ENCODE data around the gene CTCF.

CTCF gene

GRCh38 chr16:67605641-67606040, 43.3 kb downstream of the CTCF start:
- DNase-seq = no peak

- no peak for DNase-seq
Observed at GRCh38 chr16:67606632-67607031, 44.3 kb downstream of the CTCF start.

GRCh38 chr16:67608364-67608763, 46.0 kb downstream of the CTCF start:
- DNase-seq = no peak

GRCh38 chr16:67613808-67614207, 51.5 kb downstream of the CTCF start:
- peak in 1 of 2 donors; percentile 3 for DNase-seq

- no peak for DNase-seq
Observed at GRCh38 chr16:67628216-67628615, 65.9 kb downstream of the CTCF start.

GRCh38 chr16:67632415-67633172, 70.3 kb downstream of the CTCF start:
- DNase-seq = no peak

GRCh38 chr16:67636713-67637112, 74.4 kb downstream of the CTCF start:
- no peak for DNase-seq

- DNase-seq = no peak
Observed at GRCh38 chr16:67637625-67638024, 75.3 kb downstream of the CTCF start.

GRCh38 chr16:67641779-67642708, 79.7 kb downstream of the CTCF start:
- DNase-seq = no peak

GRCh38 chr16:67644038-67644437, 81.7 kb downstream of the CTCF start:
- DNase-seq = no peak

- peak in 1 of 2 donors; percentile 30 for DNase-seq
Observed at GRCh38 chr16:67645397-67646121, 83.2 kb downstream of the CTCF start.

GRCh38 chr16:67647111-67647651, 84.9 kb downstream of the CTCF start:
- DNase-seq = no peak

GRCh38 chr16:67647681-67648080, 85.4 kb downstream of the CTCF start:
- DNase-seq = no peak

GRCh38 chr16:67648088-67648763, 85.9 kb downstream of the CTCF start:
- DNase-seq = no peak

- DNase-seq = no peak
Observed at GRCh38 chr16:67648764-67649407, 86.6 kb downstream of the CTCF start.

- DNase-seq = no peak
Observed at GRCh38 chr16:67649494-67649931, 87.2 kb downstream of the CTCF start.

- DNase-seq = no peak
Observed at GRCh38 chr16:67650023-67650422, 87.7 kb downstream of the CTCF start.

GRCh38 chr16:67651039-67651438, 88.7 kb downstream of the CTCF start:
- no peak for DNase-seq

- no peak for DNase-seq
Observed at GRCh38 chr16:67651847-67652246, 89.5 kb downstream of the CTCF start.

GRCh38 chr16:67652578-67653127, 90.3 kb downstream of the CTCF start:
- DNase-seq = no peak

GRCh38 chr16:67653128-67653788, 90.9 kb downstream of the CTCF start:
- DNase-seq = no peak
